HEK293 (cell line): ENCODE data around the gene MYOCOS.

Experiments
- CTCF ChIP-seq: fragments of 450-650 bp; formaldehyde crosslinking; IDR thresholded peaks from 2 replicates; pipeline ENCODE4 v1.5.1; 2016; ENCODE audit warnings: missing biosample characterization, missing genetic modification characterization
- REST ChIP-seq: fragments of 450-650 bp; formaldehyde crosslinking; IDR thresholded peaks from 2 replicates; pipeline ENCODE4 v1.5.1; 2016; ENCODE audit warnings: missing biosample characterization, missing genetic modification characterization
- ZBTB44 ChIP-seq: fragments of 450-650 bp; IDR thresholded peaks from 2 replicates; pipeline ENCODE4 v1.5.1; 2018; ENCODE audit warnings: missing biosample characterization, mild to moderate bottlenecking, missing genetic modification characterization
- ZNF155 ChIP-seq: fragments of 450-650 bp; formaldehyde crosslinking; IDR thresholded peaks from 2 replicates; pipeline ENCODE4 v1.5.1; 2016; ENCODE audit warnings: missing biosample characterization, missing genetic modification characterization
- ZNF24 ChIP-seq: fragments of 450-650 bp; formaldehyde crosslinking; IDR thresholded peaks from 2 replicates; pipeline ENCODE4 v1.5.1; 2016; ENCODE audit warnings: missing biosample characterization, missing genetic modification characterization
- ZNF302 ChIP-seq: fragments of 450-650 bp; formaldehyde crosslinking; IDR thresholded peaks from 2 replicates; pipeline ENCODE4 v1.5.1; 2016; ENCODE audit warnings: missing biosample characterization, missing genetic modification characterization, low read depth
- ZNF654 ChIP-seq: fragments of 450-650 bp; formaldehyde crosslinking; IDR thresholded peaks from 2 replicates; pipeline ENCODE4 v1.5.1; 2016; ENCODE audit warnings: low read depth, missing biosample characterization, missing genetic modification characterization
- ZNF670 ChIP-seq: fragments of 450-650 bp; formaldehyde crosslinking; IDR thresholded peaks from 2 replicates; pipeline ENCODE4 v1.5.1; 2016; ENCODE audit warnings: missing biosample characterization, missing genetic modification characterization, low read depth
- ZNF747 ChIP-seq: fragments of 450-650 bp; formaldehyde crosslinking; IDR thresholded peaks from 2 replicates; pipeline ENCODE4 v1.5.1; 2016; ENCODE audit warnings: missing biosample characterization, missing genetic modification characterization

- TF ChIP-seq CTCF (tag by site-specific recombination) (no peak), ZBTB44 (tag by site-specific recombination) (no peak), ZNF747 (tag by site-specific recombination) (no peak), ZNF302 (no peak), ZNF155 (no peak), ZNF654 (tag by site-specific recombination) (no peak), ZNF670 (tag by site-specific recombination) (no peak), REST (tag by site-specific recombination) (no peak), ZNF24 (tag by site-specific recombination) (no peak)
These were observed 19.2 kb downstream of the MYOCOS start for GRCh38 chr1:171641076-171641864.
